ENCODE data around the gene RBMS3. TPM values are rescaled to one million over a fixed set of nuclear protein-coding genes. Genes with fewer than 3 reads are reported as not detected.

Gene RBMS3
- total RNA-seq, 1 experiment from 2014 or later: 15.0 TPM

- no peak for DNase-seq (ENCODE audit: low read depth)
- in situ Hi-C loops (cut with HindIII; ENCODE audit: low pct_unique_long_range_greater_than_20kb, low sequenced_read_pairs): no loop called here
These were observed 644.1 kb downstream of the RBMS3 start for GRCh38 chr3:29924783-29925561.

- in situ Hi-C loops (cut with HindIII; ENCODE audit: low pct_unique_long_range_greater_than_20kb, low sequenced_read_pairs): no loop called here
- no peak for DNase-seq (ENCODE audit: low read depth)
These were observed 645.5 kb downstream of the RBMS3 start for GRCh38 chr3:29926378-29926777.

- in situ Hi-C loops (cut with HindIII; ENCODE audit: low pct_unique_long_range_greater_than_20kb, low sequenced_read_pairs): no loop called here
- DNase-seq (ENCODE audit: low read depth): no peak
These were observed 651.9 kb downstream of the RBMS3 start for GRCh38 chr3:29932696-29933325.

GRCh38 chr3:29933802-29934490 lies 653.1 kb downstream of the RBMS3 start:
- no peak for DNase-seq (ENCODE audit: low read depth)
- in situ Hi-C loops (cut with HindIII; ENCODE audit: low pct_unique_long_range_greater_than_20kb, low sequenced_read_pairs): no loop called here

GRCh38 chr3:29934751-29935150 lies 653.9 kb downstream of the RBMS3 start:
- in situ Hi-C loops (cut with HindIII; ENCODE audit: low pct_unique_long_range_greater_than_20kb, low sequenced_read_pairs): no loop called here
- DNase-seq (ENCODE audit: low read depth): no peak

- in situ Hi-C loops (cut with HindIII; ENCODE audit: low pct_unique_long_range_greater_than_20kb, low sequenced_read_pairs): no loop called here
- DNase-seq (ENCODE audit: low read depth): no peak
These were observed 655.2 kb downstream of the RBMS3 start for GRCh38 chr3:29936054-29936453.

- in situ Hi-C loops (cut with HindIII; ENCODE audit: low pct_unique_long_range_greater_than_20kb, low sequenced_read_pairs): no loop called here
- no peak for DNase-seq (ENCODE audit: low read depth)
These were observed 655.9 kb downstream of the RBMS3 start for GRCh38 chr3:29936766-29937165.

GRCh38 chr3:29937185-29937584 lies 656.3 kb downstream of the RBMS3 start:
- in situ Hi-C loops (cut with HindIII; ENCODE audit: low pct_unique_long_range_greater_than_20kb, low sequenced_read_pairs): no loop called here
- DNase-seq (ENCODE audit: low read depth): no peak

- DNase-seq (ENCODE audit: low read depth): no peak
- in situ Hi-C loops (cut with HindIII; ENCODE audit: low pct_unique_long_range_greater_than_20kb, low sequenced_read_pairs): no loop called here
These were observed 660.0 kb downstream of the RBMS3 start for GRCh38 chr3:29940759-29941323.

GRCh38 chr3:29942297-29942696 lies 661.4 kb downstream of the RBMS3 start:
- in situ Hi-C loops (cut with HindIII; ENCODE audit: low pct_unique_long_range_greater_than_20kb, low sequenced_read_pairs): no loop called here
- DNase-seq (ENCODE audit: low read depth): no peak

GRCh38 chr3:29949131-29949530 lies 668.3 kb downstream of the RBMS3 start:
- in situ Hi-C loops (cut with HindIII; ENCODE audit: low pct_unique_long_range_greater_than_20kb, low sequenced_read_pairs): no loop called here
- no peak for DNase-seq (ENCODE audit: low read depth)

- DNase-seq (ENCODE audit: low read depth): no peak
- in situ Hi-C loops (cut with HindIII; ENCODE audit: low pct_unique_long_range_greater_than_20kb, low sequenced_read_pairs): no loop called here
These were observed 669.2 kb downstream of the RBMS3 start for GRCh38 chr3:29949940-29950616.

GRCh38 chr3:29952431-29952830 lies 671.6 kb downstream of the RBMS3 start:
- no peak for DNase-seq (ENCODE audit: low read depth)
- in situ Hi-C loops (cut with HindIII; ENCODE audit: low pct_unique_long_range_greater_than_20kb, low sequenced_read_pairs): no loop called here

- in situ Hi-C loops (cut with HindIII; ENCODE audit: low pct_unique_long_range_greater_than_20kb, low sequenced_read_pairs): no loop called here
- no peak for DNase-seq (ENCODE audit: low read depth)
These were observed 674.5 kb downstream of the RBMS3 start for GRCh38 chr3:29955413-29955812.

GRCh38 chr3:29958816-29959215 lies 677.9 kb downstream of the RBMS3 start:
- no peak for DNase-seq (ENCODE audit: low read depth)
- in situ Hi-C loops (cut with HindIII; ENCODE audit: low pct_unique_long_range_greater_than_20kb, low sequenced_read_pairs): no loop called here

GRCh38 chr3:29971895-29972294 lies 691.0 kb downstream of the RBMS3 start:
- in situ Hi-C loops (cut with HindIII; ENCODE audit: low pct_unique_long_range_greater_than_20kb, low sequenced_read_pairs): no loop called here
- no peak for DNase-seq (ENCODE audit: low read depth)

GRCh38 chr3:29972320-29972993 lies 691.6 kb downstream of the RBMS3 start:
- in situ Hi-C loops (cut with HindIII; ENCODE audit: low pct_unique_long_range_greater_than_20kb, low sequenced_read_pairs): no loop called here

GRCh38 chr3:29973763-29974162 lies 692.9 kb downstream of the RBMS3 start:
- DNase-seq (ENCODE audit: low read depth): no peak
- in situ Hi-C loops (cut with HindIII; ENCODE audit: low pct_unique_long_range_greater_than_20kb, low sequenced_read_pairs): no loop called here

More at GRCh38 chr3:29972320-29972993, 691.6 kb downstream of the RBMS3 start:
- no peak for DNase-seq (ENCODE audit: low read depth)

Data from Caki2 (cell line).